ENCODE measurements around the gene SCAP.

DNA sequence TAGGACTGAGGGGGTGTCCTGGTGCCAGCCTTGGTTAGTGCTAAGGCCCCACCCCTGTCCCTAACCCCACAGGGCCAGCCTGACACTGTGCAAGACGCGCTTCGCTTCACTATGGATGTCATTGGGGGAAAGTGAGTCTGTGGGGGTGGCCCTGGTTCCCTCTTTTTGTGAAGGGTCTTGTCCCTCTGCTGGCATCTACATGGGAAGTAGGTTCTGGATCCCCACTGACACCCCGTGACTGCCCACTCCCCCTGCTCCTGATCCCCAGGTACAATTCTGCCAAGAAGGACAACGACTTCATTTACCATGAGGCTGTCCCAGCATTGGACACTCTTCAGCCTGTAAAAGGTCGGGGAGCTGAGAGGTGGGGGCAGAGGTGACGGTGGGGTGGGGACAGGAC, 68.5 kb downstream of the SCAP start:
- TF ChIP-seq CTCF (IDR thresholded peaks at IDR 0.05) = no peak
- no peak for TF ChIP-seq EP300 (IDR thresholded peaks at IDR 0.05)
- TF ChIP-seq POLR2A (IDR thresholded peaks at IDR 0.05) = no peak

Data from tibial nerve (tissue), 4 donors.